GM12865 (cell line): ENCODE results near the gene MSL2.

Experiments
- DNase-seq: peaks from one replicate; pipeline ENCODE4 v3.0.0; 2010; ENCODE audit warnings: low read depth
- H3K4me3 ChIP-seq: 2 replicates; pipeline ENCODE4 v1.5.1; 2011; ENCODE audit warnings: mild to moderate bottlenecking, low read depth, low read length, control low read depth
- TF ChIP-seq, protein P1 (sequence below): IDR thresholded peaks from 2 replicates; pipeline ENCODE4 v1.5.1; 2011; ENCODE audit warnings: low read length, control low read depth, low read depth, inconsistent platforms; ENCODE audit not compliant: insufficient read depth; ENCODE audit errors: missing control alignments

The MSL2 gene

DNA sequence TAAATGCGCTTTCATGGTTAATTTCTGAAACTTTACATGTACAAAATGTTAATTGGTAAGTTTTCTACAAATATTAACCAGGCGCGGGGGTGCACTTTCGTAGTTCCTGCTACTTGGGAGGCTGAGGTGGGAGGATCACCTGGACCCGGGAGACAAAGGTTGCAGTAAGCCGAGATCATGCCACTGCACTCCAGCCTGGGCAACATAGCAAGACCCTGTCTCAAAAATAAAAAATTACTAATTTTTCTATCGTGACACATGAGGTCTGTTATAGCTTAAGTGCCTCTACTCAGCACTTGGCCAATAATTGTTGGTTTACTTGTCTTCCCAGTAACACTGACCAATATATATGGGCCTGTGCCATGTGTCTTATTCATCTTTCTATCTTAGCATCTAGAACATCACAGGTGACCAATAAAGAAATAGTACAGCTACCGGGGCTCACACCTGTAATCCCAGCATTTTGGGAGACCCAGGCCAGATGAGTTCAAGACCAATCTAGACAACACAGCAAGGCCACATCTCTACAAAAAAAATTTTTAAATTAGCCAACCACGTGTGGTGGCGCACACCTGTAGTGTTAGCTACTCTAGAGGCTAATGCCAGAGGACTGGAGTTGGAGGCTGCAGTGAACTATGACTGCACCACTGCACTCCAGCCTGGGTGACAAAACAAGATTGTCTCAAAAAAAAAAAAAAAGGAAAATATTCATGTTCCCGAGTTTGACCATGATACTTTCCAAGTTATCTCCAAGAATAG is 6.1 kb downstream of the MSL2 start:
- TF ChIP-seq, protein P1, sequence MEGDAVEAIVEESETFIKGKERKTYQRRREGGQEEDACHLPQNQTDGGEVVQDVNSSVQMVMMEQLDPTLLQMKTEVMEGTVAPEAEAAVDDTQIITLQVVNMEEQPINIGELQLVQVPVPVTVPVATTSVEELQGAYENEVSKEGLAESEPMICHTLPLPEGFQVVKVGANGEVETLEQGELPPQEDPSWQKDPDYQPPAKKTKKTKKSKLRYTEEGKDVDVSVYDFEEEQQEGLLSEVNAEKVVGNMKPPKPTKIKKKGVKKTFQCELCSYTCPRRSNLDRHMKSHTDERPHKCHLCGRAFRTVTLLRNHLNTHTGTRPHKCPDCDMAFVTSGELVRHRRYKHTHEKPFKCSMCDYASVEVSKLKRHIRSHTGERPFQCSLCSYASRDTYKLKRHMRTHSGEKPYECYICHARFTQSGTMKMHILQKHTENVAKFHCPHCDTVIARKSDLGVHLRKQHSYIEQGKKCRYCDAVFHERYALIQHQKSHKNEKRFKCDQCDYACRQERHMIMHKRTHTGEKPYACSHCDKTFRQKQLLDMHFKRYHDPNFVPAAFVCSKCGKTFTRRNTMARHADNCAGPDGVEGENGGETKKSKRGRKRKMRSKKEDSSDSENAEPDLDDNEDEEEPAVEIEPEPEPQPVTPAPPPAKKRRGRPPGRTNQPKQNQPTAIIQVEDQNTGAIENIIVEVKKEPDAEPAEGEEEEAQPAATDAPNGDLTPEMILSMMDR, result no peak
- no peak overlapping the region for H3K4me3 ChIP-seq
- DNase-seq, result no peak

DNA sequence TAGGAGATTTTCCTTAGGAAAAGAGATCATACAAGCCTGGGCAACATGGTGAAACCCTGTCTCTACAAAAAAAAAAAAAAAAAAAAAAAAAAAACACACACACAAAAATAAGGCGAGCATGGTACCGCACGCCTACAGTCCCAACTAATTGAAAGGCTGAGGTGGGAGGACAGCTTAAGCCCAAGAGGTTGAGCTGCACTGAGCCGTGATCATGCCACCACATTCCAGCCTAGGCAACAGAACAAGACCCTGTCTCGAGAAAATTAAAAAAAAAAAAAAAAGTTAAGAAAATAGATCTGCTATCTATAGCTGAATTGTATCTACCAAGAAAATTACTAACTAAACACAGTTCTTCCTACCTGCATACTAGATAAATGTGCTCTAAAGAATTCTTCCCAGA is 7.1 kb downstream of the MSL2 start:
- DNase-seq, result no peak
- no peak overlapping the region for H3K4me3 ChIP-seq
- TF ChIP-seq, protein P1, result no peak

DNA sequence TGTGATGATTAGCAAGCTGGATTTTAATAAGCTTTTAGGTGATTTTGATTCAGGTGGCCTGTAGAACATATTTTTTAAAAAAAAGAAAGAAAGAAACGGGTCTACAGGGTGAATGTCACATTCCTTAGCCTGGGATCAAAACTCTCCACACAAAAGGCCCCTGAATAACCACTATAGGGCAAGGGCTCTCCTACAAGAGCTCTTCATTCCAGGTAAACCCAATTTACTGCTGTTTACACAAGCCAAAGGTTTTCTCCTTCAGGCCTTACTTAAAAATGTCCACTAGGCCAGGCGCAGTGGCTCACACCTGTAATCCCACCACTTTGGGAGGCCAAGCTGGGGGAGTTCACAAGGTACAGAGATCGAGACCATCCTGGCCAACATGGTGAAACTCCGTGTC is 8.3 kb downstream of the MSL2 start:
- TF ChIP-seq, protein P1, result no peak
- no peak for DNase-seq
- no peak overlapping the region for H3K4me3 ChIP-seq

GRCh38 chr3:136186846-136187245 is 9.3 kb downstream of the MSL2 start:
- no peak overlapping the region for H3K4me3 ChIP-seq
- no peak for DNase-seq
- TF ChIP-seq, protein P1, result no peak

GRCh38 chr3:136186344-136186743 is 9.8 kb downstream of the MSL2 start:
- TF ChIP-seq, protein P1, result no peak

GRCh38 chr3:136184703-136185102 is 11.4 kb downstream of the MSL2 start:
- H3K4me3 ChIP-seq, result no peak overlapping the region
- DNase-seq, result no peak
- TF ChIP-seq, protein P1, result no peak

More at GRCh38 chr3:136186344-136186743, 9.8 kb downstream of the MSL2 start:
- DNase-seq, result peak; percentile 57
- no peak overlapping the region for H3K4me3 ChIP-seq

DNA sequence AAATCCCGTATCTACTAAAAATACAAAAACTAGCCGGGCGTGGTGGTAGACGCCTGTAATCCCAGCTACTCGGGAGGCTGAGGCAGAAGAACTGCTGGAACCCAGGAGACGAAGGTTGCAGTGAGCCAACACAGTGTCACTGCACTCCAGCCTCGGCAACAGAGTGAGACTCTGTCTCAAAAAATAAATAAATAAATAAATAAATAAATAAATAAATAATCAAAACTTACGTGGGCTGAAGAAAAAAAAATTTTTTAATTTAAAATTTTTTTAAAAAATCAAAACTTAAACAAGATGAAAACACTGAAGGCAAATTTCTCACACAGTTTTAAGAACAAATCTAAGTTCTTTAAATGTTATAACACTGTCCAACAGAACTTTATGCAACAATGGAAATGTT is 14.4 kb downstream of the MSL2 start:
- no peak overlapping the region for H3K4me3 ChIP-seq
- DNase-seq, result no peak
- TF ChIP-seq, protein P1, result no peak
